NCI-H2107 (cell line): Measurements from ENCODE around the gene MAFG.
A peak's percentile ranks its signal among the peaks of the same experiment; 100 is the strongest.
"Not testable (repeated sequence)": the region's sequence is repeated elsewhere in the genome, so short reads cannot be mapped to it uniquely, and the experiment has no call there.

Experiments
- DNase-seq: peaks from one replicate; lab custom pipeline; 2025; lab: John Stamatoyannopoulos, UW

The MAFG gene

GRCh38 chr17:81923302-81924260 lies 4.0 kb downstream of the MAFG start:
- no peak for DNase-seq

GRCh38 chr17:81922566-81923301 lies 4.8 kb downstream of the MAFG start:
- DNase-seq: no peak

- DNase-seq: no peak
Measured at GRCh38 chr17:81921996-81922565, 5.5 kb downstream of the MAFG start.

- DNase-seq: no peak
Measured at GRCh38 chr17:81921537-81921862, 6.0 kb downstream of the MAFG start.

GRCh38 chr17:81920612-81921536 lies 6.7 kb downstream of the MAFG start:
- no peak for DNase-seq

- DNase-seq: no peak
Measured at GRCh38 chr17:81918832-81919545, 8.5 kb downstream of the MAFG start.

GRCh38 chr17:81918333-81918669 lies 9.2 kb downstream of the MAFG start:
- not testable (repeated sequence) for DNase-seq

GRCh38 chr17:81917565-81918332 lies 9.8 kb downstream of the MAFG start, which contains the start of gene SIRT7:
Gene SIRT7 (minus strand): TSS chr17:81918176. CDS start chr17:81918131, 45 bp downstream.
- DNase-seq: no peak

- no peak for DNase-seq
Measured at GRCh38 chr17:81916234-81917001, 11.1 kb downstream of the MAFG start.

- DNase-seq: no peak
Measured at GRCh38 chr17:81915331-81915730, 12.2 kb downstream of the MAFG start.

GRCh38 chr17:81914103-81914850 lies 13.3 kb downstream of the MAFG start:
- no peak for DNase-seq

- no peak for DNase-seq
Measured at GRCh38 chr17:81913394-81914102, 14.0 kb downstream of the MAFG start.

- no peak for DNase-seq
Measured at GRCh38 chr17:81912441-81913309, 14.9 kb downstream of the MAFG start.

GRCh38 chr17:81911969-81912368 lies 15.6 kb downstream of the MAFG start:
- DNase-seq: no peak

- peak; percentile 77 for DNase-seq
Measured at GRCh38 chr17:81911277-81911961, 16.1 kb downstream of the MAFG start, which contains the start of gene PCYT2. Gene PCYT2 (minus strand): TSS chr17:81911399. CDS start chr17:81911355, 44 bp downstream.

- no peak for DNase-seq
Measured at GRCh38 chr17:81910840-81911276, 16.7 kb downstream of the MAFG start.
